AG04450 (cell line): ENCODE data around the gene GRB2. TPM values are rescaled to one million over a fixed set of nuclear protein-coding genes. Genes with fewer than 3 reads are reported as not detected.
"Not testable (repeated sequence)": the region's sequence is repeated elsewhere in the genome, so short reads cannot be mapped to it uniquely, and the experiment has no call there.

Source experiments
- CTCF ChIA-PET: fragments of 300-600, 350-600 bp; formaldehyde crosslinking; extraction: SDS; loops from one replicate; lab custom pipeline; 2022; ENCODE audit warnings: antibody characterized with exemption, inconsistent platforms; lab: Charles Lee
- POLR2A ChIA-PET: fragments of 350-600 bp; formaldehyde crosslinking; extraction: SDS; loops from one replicate; lab custom pipeline; 2021; ENCODE audit warnings: antibody characterized with exemption, inconsistent platforms; lab: Yijun Ruan, JAX
- DNase-seq: peaks from one replicate; pipeline ENCODE4 v3.0.0-alpha.2; 2011; ENCODE audit warnings: low read depth, low spot score
- H3K27ac ChIP-seq: one replicate; pipeline ENCODE4 v1.5.1; 2012; ENCODE audit warnings: low read depth, low read length, control low read depth
- H3K27me3 ChIP-seq: one replicate; pipeline ENCODE4 v1.6.0; 2012; ENCODE audit warnings: low read length; ENCODE audit not compliant: control insufficient read depth, insufficient read depth
- H3K4me3 ChIP-seq: 2 replicates; pipeline ENCODE4 v1.5.1; 2011; ENCODE audit warnings: mild to moderate bottlenecking, low read depth, low read length, control low read depth
- H3K9me3 ChIP-seq: 2 replicates; pipeline ENCODE4 v1.5.1; 2012; ENCODE audit warnings: low read length; ENCODE audit not compliant: control insufficient read depth, insufficient read depth
- CTCF ChIP-seq: IDR thresholded peaks from 2 replicates; pipeline ENCODE4 v1.5.1; 2011; ENCODE audit warnings: low read depth, low read length, control low read depth, inconsistent platforms
- polyA plus RNA-seq: library from polyadenylated mRNA; depleted of rRNA; stranded (reverse); fragments of >200 nt; gene quantifications from 2 replicates; pipeline ENCODE4 v1.2.3, GENCODE V29; 2011

The GRB2 gene
- polyA plus RNA-seq, 1 experiment: 63.8 TPM

- CTCF ChIA-PET: interaction anchor here (0.6 to 2.0 kb wide), 5 partner anchors 12 to 124 kb away, joined by 3 to 22 read pairs (median 3); partner anchors contain the start of gene MIF4GD
- H3K9me3 ChIP-seq: no peaks in the 10 kb centered on the region
- H3K4me3 ChIP-seq: peak overlapping the region; percentile 91
- POLR2A ChIA-PET: interaction anchor here (0.5 to 1.4 kb wide), 8 partner anchors 11 to 166 kb away, joined by 3 to 24 read pairs (median 4); partner anchors contain the start of genes GRB2 and MIF4GD
- no peaks in the 10 kb centered on the region for H3K27me3 ChIP-seq
- DNase-seq: no peak
- peak overlapping the region; percentile 39 for H3K27ac ChIP-seq
- no peak for TF ChIP-seq CTCF
Measured at GRCh38 chr17:75288770-75289114, 116.7 kb downstream of the GRB2 start.

GRCh38 chr17:75288359-75288758 lies 117.1 kb downstream of the GRB2 start:
- Histone ChIP-seq H3K4me3 (peak overlapping the region; percentile 91), H3K27ac (no peak overlapping the region), H3K9me3 (no peaks in the 10 kb centered on the region), H3K27me3 (no peaks in the 10 kb centered on the region)
- no peak for DNase-seq
- ChIA-PET CTCF (interaction anchor here (2.0 kb wide), 1 partner anchor 34 kb away, joined by 9 read pairs; no protein-coding TSS in a partner anchor), POLR2A (interaction anchor here (1.3 kb wide), 1 partner anchor 117 kb away, joined by 7 read pairs; the partner anchor contains the start of gene GRB2)
- no peak for TF ChIP-seq CTCF

- ChIA-PET CTCF (no interaction called here), POLR2A (no interaction called here)
- Histone ChIP-seq H3K27ac (no peak overlapping the region), H3K9me3 (no peaks in the 10 kb centered on the region), H3K4me3 (no peak overlapping the region), H3K27me3 (no peaks in the 10 kb centered on the region)
- TF ChIP-seq CTCF: no peak
- no peak for DNase-seq
Measured at GRCh38 chr17:75287221-75287620, 118.3 kb downstream of the GRB2 start.

GRCh38 chr17:75285123-75285522 lies 120.4 kb downstream of the GRB2 start:
- CTCF ChIA-PET: interaction anchor here (0.6 to 5.4 kb wide), 2 partner anchors 14 to 38 kb away, joined by 4 to 32 read pairs; partner anchors contain the start of gene MIF4GD
- DNase-seq: no peak
- TF ChIP-seq CTCF: no peak
- Histone ChIP-seq H3K9me3 (no peaks in the 10 kb centered on the region), H3K27me3 (no peaks in the 10 kb centered on the region), H3K4me3 (no peak overlapping the region), H3K27ac (no peak overlapping the region)
- POLR2A ChIA-PET: interaction anchor here (0.9 kb wide), 1 partner anchor 120 kb away, joined by 9 read pairs; the partner anchor contains the start of gene GRB2

- H3K4me3 ChIP-seq, H3K27ac ChIP-seq, DNase-seq, H3K27me3 ChIP-seq, POLR2A ChIA-PET, H3K9me3 ChIP-seq: not testable (repeated sequence)
- CTCF ChIA-PET: interaction anchor here (0.9 to 5.4 kb wide), 2 partner anchors 9 kb away, joined by 4 to 32 read pairs; partner anchors contain the start of gene MIF4GD
Measured at GRCh38 chr17:75280189-75280588, 125.3 kb downstream of the GRB2 start.
